Measurements from ENCODE around the gene ZFP1. TPM values are rescaled to one million over a fixed set of nuclear protein-coding genes. Genes with fewer than 3 reads are reported as not detected.

ZFP1 gene
- polyA plus RNA-seq, 1 of the 3 experiments (the other 2 are of a cell fraction), result 3.0 TPM

- Histone ChIP-seq H3K4me2 (no peak overlapping the region), H3K27me3 (ENCODE audit: insufficient read depth) (no peaks in the 10 kb centered on the region; the same call in 1 of the 2 replicates), H3K36me3 (replicated peaks in 1 of 2; ENCODE audit: control insufficient read depth in 1 of 2, insufficient read depth in 2 of 2, low read length in 1 of 2) (no peaks in the 10 kb centered on the region), H3K9me2 (no peaks in the 10 kb centered on the region), H3K79me2 (ENCODE audit: insufficient read depth) (no peaks in the 10 kb centered on the region), H4K20me1 (ENCODE audit: insufficient read depth) (no peaks in the 10 kb centered on the region), H3K27ac (ENCODE audit: low read depth in 2 of 2, low read length in 1 of 2) (no peak overlapping the region), H3F3A (replicated peaks; ENCODE audit: insufficient read depth) (no peaks in the 10 kb centered on the region), H3K4me3 (ENCODE audit: low read depth in 2 of 2, low read length in 1 of 2) (no peak overlapping the region), H3K9me3 (no peaks in the 10 kb centered on the region), H3K4me1 (ENCODE audit: control insufficient read depth in 1 of 2, insufficient read depth in 2 of 2, low read depth in 1 of 2, low read length in 1 of 2) (no peaks in the 10 kb centered on the region), H3K9ac (no peak overlapping the region), H2AFZ (ENCODE audit: low read depth) (no peak overlapping the region)
- ChIA-PET POLR2A (no interaction called here), CTCF (interaction anchor here (0.6 to 1.8 kb wide), 6 partner anchors 10 to 317 kb away, joined by 3 to 10 read pairs (median 4); partner anchors contain the start of gene ZNRF1)
- WGBS (ENCODE audit: low lambda C conversion rate), result 81% methylated on average over 9 of the region's 9 CpGs
- no peak for DNase-seq
- TF ChIP-seq MEF2A (IDR thresholded peaks at IDR 0.05; ENCODE audit: borderline replicate concordance, low read depth) (no peak), RAD21 (IDR thresholded peaks at IDR 0.05; ENCODE audit: low read length) (peak; percentile 48), EP300 (IDR thresholded peaks at IDR 0.05; ENCODE audit: borderline replicate concordance in 1 of 2, low read depth in 1 of 2, low read length in 1 of 2) (no peak)
Measured at GRCh38 chr16:75130150-75130771, 18.1 kb upstream of the ZFP1 start.

- Histone ChIP-seq H3K9me3 (no peaks in the 10 kb centered on the region), H3K4me3 (ENCODE audit: low read depth in 2 of 2, low read length in 1 of 2) (no peak overlapping the region), H3K4me1 (ENCODE audit: control insufficient read depth in 1 of 2, insufficient read depth in 2 of 2, low read depth in 1 of 2, low read length in 1 of 2) (no peaks in the 10 kb centered on the region), H3K79me2 (ENCODE audit: insufficient read depth) (no peaks in the 10 kb centered on the region), H4K20me1 (ENCODE audit: insufficient read depth) (no peaks in the 10 kb centered on the region), H3K27me3 (ENCODE audit: insufficient read depth) (no peaks in the 10 kb centered on the region; the same call in 1 of the 2 replicates), H3K9me2 (no peaks in the 10 kb centered on the region), H3F3A (replicated peaks; ENCODE audit: insufficient read depth) (no peaks in the 10 kb centered on the region), H3K36me3 (replicated peaks in 1 of 2; ENCODE audit: control insufficient read depth in 1 of 2, insufficient read depth in 2 of 2, low read length in 1 of 2) (no peaks in the 10 kb centered on the region), H3K27ac (ENCODE audit: low read depth in 2 of 2, low read length in 1 of 2) (no peak overlapping the region), H2AFZ (ENCODE audit: low read depth) (no peak overlapping the region), H3K4me2 (no peak overlapping the region), H3K9ac (no peak overlapping the region)
- POLR2A ChIA-PET, result no interaction called here
- no peak for TF ChIP-seq ELF1 (IDR thresholded peaks at IDR 0.05)
- TF ChIP-seq EZH2phosphoT487 (IDR thresholded peaks at IDR 0.05; ENCODE audit: borderline replicate concordance, low read depth), result no peak
- TF ChIP-seq CHD2 (IDR thresholded peaks at IDR 0.05; ENCODE audit: low read length, partially characterized antibody), result no peak
- TF ChIP-seq EP300 (IDR thresholded peaks at IDR 0.05; ENCODE audit: borderline replicate concordance in 1 of 2, low read depth in 1 of 2, low read length in 1 of 2), result no peak
- no peak for TF ChIP-seq SMC3 (IDR thresholded peaks at IDR 0.05; ENCODE audit: low read depth, low read length)
- TF ChIP-seq, protein P1, sequence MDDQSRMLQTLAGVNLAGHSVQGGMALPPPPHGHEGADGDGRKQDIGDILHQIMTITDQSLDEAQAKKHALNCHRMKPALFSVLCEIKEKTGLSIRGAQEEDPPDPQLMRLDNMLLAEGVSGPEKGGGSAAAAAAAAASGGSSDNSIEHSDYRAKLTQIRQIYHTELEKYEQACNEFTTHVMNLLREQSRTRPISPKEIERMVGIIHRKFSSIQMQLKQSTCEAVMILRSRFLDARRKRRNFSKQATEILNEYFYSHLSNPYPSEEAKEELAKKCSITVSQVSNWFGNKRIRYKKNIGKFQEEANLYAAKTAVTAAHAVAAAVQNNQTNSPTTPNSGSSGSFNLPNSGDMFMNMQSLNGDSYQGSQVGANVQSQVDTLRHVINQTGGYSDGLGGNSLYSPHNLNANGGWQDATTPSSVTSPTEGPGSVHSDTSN (IDR thresholded peaks at IDR 0.05), result no peak
- TF ChIP-seq YY1 (IDR thresholded peaks at IDR 0.05; ENCODE audit: low read depth), result no peak
- no peak for TF ChIP-seq GATA2 (CRISPR knock-in tag; IDR thresholded peaks at IDR 0.05)
- TF ChIP-seq FOXJ3 (CRISPR knock-in tag; IDR thresholded peaks at IDR 0.05), result no peak
- no peak for TF ChIP-seq RXRA (IDR thresholded peaks at IDR 0.05; ENCODE audit: borderline replicate concordance, low read depth)
- no peak for TF ChIP-seq NFIC (IDR thresholded peaks at IDR 0.05; ENCODE audit: borderline replicate concordance)
- DNase-seq, result no peak
- CTCF ChIA-PET, result interaction anchor here (1.0 to 1.8 kb wide), 3 partner anchors 68 to 318 kb away, joined by 4 to 10 read pairs (median 4); partner anchors contain the start of gene ZNRF1
- WGBS (ENCODE audit: low lambda C conversion rate), result 57% methylated on average over 7 of the region's 7 CpGs
Measured at GRCh38 chr16:75131081-75131480, 17.2 kb upstream of the ZFP1 start.

Data from SK-N-SH (cell line).